ENCODE results near the gene ADAM12. TPM values are rescaled to one million over a fixed set of nuclear protein-coding genes. Genes with fewer than 3 reads are reported as not detected.

The ADAM12 gene
- total and polyA plus RNA-seq, 5 experiments from 2014 or later = 0.49 TPM; not detected in 4

DNA sequence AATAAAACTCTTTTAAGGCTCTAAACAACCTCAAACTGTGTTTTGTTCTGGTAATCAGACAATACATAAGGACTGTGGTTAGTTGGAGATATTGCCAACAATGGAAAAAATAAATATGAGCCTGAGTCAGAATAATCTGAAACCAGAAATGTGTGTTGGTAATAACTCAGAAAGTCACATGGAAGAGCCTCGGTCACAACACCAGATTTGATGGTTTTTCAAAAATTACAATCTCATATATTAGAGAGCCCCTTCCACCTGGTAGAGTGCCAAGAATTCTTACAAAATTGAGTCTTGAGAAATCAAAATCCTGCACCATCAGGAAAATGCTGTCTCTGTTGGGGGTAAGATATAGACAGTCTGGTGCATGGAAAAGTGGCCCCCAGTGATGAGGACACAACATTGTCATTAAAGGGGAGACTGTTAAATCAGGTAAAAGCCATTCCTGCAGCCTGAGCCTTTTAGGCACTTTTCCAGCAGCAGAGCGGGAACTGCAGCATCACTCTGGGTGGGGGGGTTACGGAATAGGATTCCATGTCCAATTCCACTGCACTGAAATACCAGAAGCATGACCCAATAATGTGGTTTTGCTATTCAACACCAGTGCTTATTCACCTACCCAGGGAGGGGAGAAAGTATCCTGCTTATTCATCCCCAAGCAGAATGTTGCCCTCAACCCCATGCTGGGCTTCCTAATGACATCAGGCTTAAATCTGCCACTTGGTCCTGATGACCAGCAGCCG lies 9.5 kb upstream of the ADAM12 start:
- no peak for DNase-seq
- Mint-ChIP-seq H3K9me3 (peaks cover 0 to 28% (median 3%) of the 10 kb centered on the region in 9 donors), H3K4me1 (no peaks in the 10 kb centered on the region), H3K4me3 (no peak overlapping the region), H3K27ac (peak overlapping the region in 1 of 10 donors; percentile 15), H3K36me3 (no peaks in the 10 kb centered on the region), H3K27me3 (peaks cover 0 to 18% (median 3%) of the 10 kb centered on the region in 5 donors)
- no peak for ATAC-seq
- POLR2A ChIA-PET = no interaction called here

- Mint-ChIP-seq H3K36me3 (no peaks in the 10 kb centered on the region), H3K27me3 (peaks cover 0 to 18% (median 3%) of the 10 kb centered on the region in 5 donors), H3K27ac (no peak overlapping the region), H3K9me3 (peaks cover 0 to 32% (median 7%) of the 10 kb centered on the region in 9 donors), H3K4me3 (no peak overlapping the region), H3K4me1 (no peaks in the 10 kb centered on the region)
- POLR2A ChIA-PET = no interaction called here
- no peak for ATAC-seq
- DNase-seq = no peak
Observed at GRCh38 chr10:126397156-126397555, 8.9 kb upstream of the ADAM12 start.

DNA sequence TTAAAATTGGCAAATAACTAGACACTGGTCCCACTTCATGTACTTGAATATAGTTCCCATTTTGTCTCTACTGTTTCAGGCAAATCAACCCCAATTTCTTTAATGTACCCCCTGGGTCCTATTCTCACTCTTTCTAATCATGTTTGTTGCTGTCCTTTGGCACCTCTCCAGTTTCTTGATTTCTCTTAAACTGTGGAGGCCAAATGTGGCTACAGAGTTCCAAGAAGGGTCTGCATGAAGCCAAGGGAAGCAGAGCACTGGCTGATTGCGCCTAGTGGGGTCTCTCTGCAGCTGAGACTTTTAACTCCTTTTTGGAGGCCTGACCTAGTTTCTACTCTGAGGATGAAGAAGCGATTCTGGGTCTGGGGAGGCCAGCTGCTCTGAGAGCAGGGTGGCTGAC lies 6.7 kb upstream of the ADAM12 start:
- Mint-ChIP-seq H3K27me3 (peaks cover 6 to 20% (median 12%) of the 10 kb centered on the region in 5 donors), H3K36me3 (no peaks in the 10 kb centered on the region), H3K4me3 (no peak overlapping the region), H3K4me1 (no peaks in the 10 kb centered on the region), H3K9me3 (peaks cover 0 to 40% (median 6%) of the 10 kb centered on the region in 9 donors), H3K27ac (no peak overlapping the region)
- no peak for ATAC-seq
- POLR2A ChIA-PET = no interaction called here
- no peak for DNase-seq

GRCh38 chr10:126393076-126393475 lies 4.8 kb upstream of the ADAM12 start:
- Mint-ChIP-seq H3K36me3 (no peaks in the 10 kb centered on the region), H3K4me3 (no peak overlapping the region), H3K9me3 (peaks cover 0 to 40% (median 6%) of the 10 kb centered on the region in 9 donors), H3K27ac (no peak overlapping the region), H3K27me3 (peaks cover 11 to 29% (median 19%) of the 10 kb centered on the region in 5 donors), H3K4me1 (no peaks in the 10 kb centered on the region)
- ATAC-seq (no peak), DNase-seq (no peak)
- POLR2A ChIA-PET = no interaction called here

DNA sequence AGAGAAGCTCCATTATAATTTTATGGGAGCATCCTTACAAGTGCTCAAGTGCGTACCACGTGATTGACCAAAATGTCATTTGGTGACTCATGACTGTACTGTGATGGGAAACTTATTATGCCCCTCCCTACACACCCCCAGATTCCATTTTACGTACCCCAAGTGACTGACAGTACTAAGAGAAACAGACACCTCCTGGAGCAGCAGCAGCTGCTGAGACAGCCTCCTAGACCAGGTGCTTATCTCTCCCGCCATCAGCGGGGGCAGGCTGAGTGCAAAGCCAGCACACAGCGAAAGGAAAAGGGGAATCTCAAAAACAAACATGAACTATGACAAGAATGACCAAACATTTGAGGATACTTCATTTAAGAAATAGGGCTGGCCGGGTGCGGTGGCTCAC lies 4.2 kb upstream of the ADAM12 start:
- ATAC-seq (no peak), DNase-seq (no peak)
- POLR2A ChIA-PET = no interaction called here

GRCh38 chr10:126392068-126392467 lies 3.8 kb upstream of the ADAM12 start:
- Mint-ChIP-seq H3K9me3 (peaks cover 0 to 38% (median 6%) of the 10 kb centered on the region in 9 donors), H3K27ac (no peak overlapping the region), H3K36me3 (peaks cover 0 to 3% (median 2%) of the 10 kb centered on the region in 3 donors), H3K4me3 (no peak overlapping the region), H3K4me1 (peaks cover 0 to 4% (median 2%) of the 10 kb centered on the region in 4 donors), H3K27me3 (peaks cover 13 to 34% (median 25%) of the 10 kb centered on the region in 5 donors)
- no peak for DNase-seq
- no peak for ATAC-seq
- POLR2A ChIA-PET = no interaction called here

More for the DNA sequence above, 4.2 kb upstream of the ADAM12 start:
- Mint-ChIP-seq H3K4me3 (no peak overlapping the region), H3K36me3 (no peaks in the 10 kb centered on the region), H3K27ac (no peak overlapping the region), H3K27me3 (peaks cover 11 to 32% (median 21%) of the 10 kb centered on the region in 5 donors), H3K4me1 (peaks cover 0 to under 1% (median 0%) of the 10 kb centered on the region in 4 donors), H3K9me3 (peaks cover 0 to 40% (median 6%) of the 10 kb centered on the region in 9 donors)

DNA sequence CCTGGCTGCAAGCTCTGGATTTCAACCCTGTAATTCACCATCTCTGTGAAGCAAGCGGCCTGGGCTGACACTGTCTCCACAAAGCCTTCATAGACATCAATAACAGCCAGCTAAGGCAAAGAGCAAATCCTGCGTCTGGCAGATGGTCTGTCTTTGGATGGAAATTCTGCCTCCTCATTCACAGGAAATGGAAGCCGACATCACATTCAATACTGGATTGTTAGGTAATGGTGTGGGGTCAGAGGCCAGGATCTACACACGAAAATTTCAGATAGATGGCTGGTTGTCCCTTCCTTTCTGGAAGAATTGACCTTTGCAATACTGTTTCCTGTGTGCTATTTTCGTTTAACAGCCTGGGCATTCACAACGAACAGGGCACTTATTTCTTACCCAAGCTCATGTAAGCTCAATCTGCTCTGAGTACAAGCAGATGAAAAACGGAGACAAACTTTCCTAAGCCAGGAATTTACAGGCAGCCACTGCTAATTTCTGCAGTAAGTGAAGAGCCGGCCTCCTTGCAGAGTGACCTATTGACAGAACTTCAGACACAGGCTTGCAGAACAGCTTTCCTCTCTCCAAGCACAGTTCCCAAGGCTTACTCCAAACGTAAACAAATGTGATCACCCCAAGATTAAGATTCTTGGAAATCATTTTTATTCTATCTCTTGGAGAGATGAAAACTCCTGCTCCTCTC lies 3.1 kb upstream of the ADAM12 start:
- Mint-ChIP-seq H3K9me3 (peaks cover 0 to 31% (median 4%) of the 10 kb centered on the region in 9 donors), H3K4me3 (no peak overlapping the region), H3K27ac (no peak overlapping the region), H3K27me3 (peaks cover 16 to 34% (median 33%) of the 10 kb centered on the region in 5 donors), H3K36me3 (peaks cover 0 to 11% (median 2%) of the 10 kb centered on the region in 3 donors), H3K4me1 (peaks cover 0 to 9% (median 5%) of the 10 kb centered on the region in 4 donors)
- DNase-seq (no peak), ATAC-seq (no peak)
- POLR2A ChIA-PET = no interaction called here

DNA sequence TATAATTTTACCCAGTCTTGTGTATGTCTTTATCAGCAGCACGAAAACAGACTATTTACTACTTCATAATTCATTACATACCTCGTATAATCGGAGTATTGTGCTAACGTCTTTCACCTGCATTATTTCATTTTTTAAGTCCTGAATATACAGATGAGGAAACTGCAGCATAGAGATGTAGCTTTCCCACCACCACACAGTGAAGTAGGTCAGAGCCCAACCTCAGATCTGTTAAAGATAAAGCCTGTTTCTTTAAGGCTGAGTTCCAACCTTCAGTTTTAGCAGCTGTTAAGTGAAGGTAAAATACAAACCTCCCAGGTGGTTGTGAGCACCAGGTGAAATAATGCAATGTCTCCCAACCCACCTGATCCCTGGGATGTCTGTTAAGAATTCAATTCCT lies 2.0 kb upstream of the ADAM12 start:
- POLR2A ChIA-PET = no interaction called here
- Mint-ChIP-seq H3K4me3 (no peak overlapping the region), H3K27me3 (peaks cover 22 to 42% (median 36%) of the 10 kb centered on the region in 5 donors), H3K9me3 (peaks cover 0 to 22% (median 5%) of the 10 kb centered on the region in 9 donors), H3K4me1 (peaks cover 0 to 9% (median 5%) of the 10 kb centered on the region in 4 donors), H3K27ac (no peak overlapping the region), H3K36me3 (peaks cover 0 to 16% (median 2%) of the 10 kb centered on the region in 3 donors)
- no peak for DNase-seq
- no peak for ATAC-seq

- Mint-ChIP-seq H3K4me1 (peaks cover 0 to 9% (median 5%) of the 10 kb centered on the region in 4 donors), H3K27me3 (peaks cover 25 to 52% (median 47%) of the 10 kb centered on the region in 5 donors), H3K36me3 (peaks cover 0 to 16% (median 2%) of the 10 kb centered on the region in 3 donors), H3K4me3 (peak overlapping the region in 6 of 10 donors; percentile 16 to 72 (median 50)), H3K9me3 (peaks cover 0 to 18% (median 6%) of the 10 kb centered on the region in 9 donors), H3K27ac (peak overlapping the region in 1 of 10 donors; percentile 35)
- DNase-seq (no peak), ATAC-seq (no peak)
- POLR2A ChIA-PET = no interaction called here
Observed at GRCh38 chr10:126387041-126387921, 996 bp downstream of the ADAM12 start.

DNA sequence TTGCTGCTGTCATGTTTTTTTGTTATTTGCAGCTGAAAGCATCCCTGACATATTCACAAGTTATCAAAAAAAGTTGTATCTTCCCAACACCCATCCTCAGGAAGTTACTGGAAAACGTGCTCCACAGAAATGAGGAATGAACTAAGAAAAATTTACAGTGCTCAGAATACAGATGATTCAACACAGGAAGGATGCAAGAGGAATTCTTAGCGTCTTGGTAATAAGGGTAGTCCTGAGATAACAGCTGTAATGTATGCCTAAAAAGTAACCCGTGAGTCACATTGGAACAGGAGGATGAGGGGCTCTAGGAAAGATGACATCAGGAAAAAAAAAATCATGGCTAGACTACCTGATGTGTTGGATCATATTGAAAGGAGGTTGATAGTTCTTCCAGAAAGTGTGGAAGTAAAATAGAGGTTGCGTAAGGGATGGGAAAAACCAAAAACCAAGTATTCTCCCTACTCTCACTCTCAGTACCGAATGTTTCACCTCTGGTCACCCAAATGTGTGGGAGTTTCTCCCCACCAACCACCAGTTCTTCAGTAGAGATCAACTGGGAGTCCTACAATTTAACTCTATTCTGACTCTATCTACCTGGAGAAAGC lies 3.9 kb downstream of the ADAM12 start:
- no peak overlapping the region for H3K27ac Mint-ChIP-seq
- no peak for DNase-seq
- no peak overlapping the region for H3K4me3 Mint-ChIP-seq
- H3K27me3 Mint-ChIP-seq = peaks cover 14 to 51% (median 32%) of the 10 kb centered on the region in 5 donors
- POLR2A ChIA-PET = no interaction called here
- H3K36me3 Mint-ChIP-seq = peaks cover 0 to 16% (median 2%) of the 10 kb centered on the region in 3 donors
- peaks cover 0 to 9% (median 5%) of the 10 kb centered on the region in 4 donors for H3K4me1 Mint-ChIP-seq
- H3K9me3 Mint-ChIP-seq = peaks cover 0 to 23% (median 4%) of the 10 kb centered on the region in 9 donors
- no peak for ATAC-seq

DNA sequence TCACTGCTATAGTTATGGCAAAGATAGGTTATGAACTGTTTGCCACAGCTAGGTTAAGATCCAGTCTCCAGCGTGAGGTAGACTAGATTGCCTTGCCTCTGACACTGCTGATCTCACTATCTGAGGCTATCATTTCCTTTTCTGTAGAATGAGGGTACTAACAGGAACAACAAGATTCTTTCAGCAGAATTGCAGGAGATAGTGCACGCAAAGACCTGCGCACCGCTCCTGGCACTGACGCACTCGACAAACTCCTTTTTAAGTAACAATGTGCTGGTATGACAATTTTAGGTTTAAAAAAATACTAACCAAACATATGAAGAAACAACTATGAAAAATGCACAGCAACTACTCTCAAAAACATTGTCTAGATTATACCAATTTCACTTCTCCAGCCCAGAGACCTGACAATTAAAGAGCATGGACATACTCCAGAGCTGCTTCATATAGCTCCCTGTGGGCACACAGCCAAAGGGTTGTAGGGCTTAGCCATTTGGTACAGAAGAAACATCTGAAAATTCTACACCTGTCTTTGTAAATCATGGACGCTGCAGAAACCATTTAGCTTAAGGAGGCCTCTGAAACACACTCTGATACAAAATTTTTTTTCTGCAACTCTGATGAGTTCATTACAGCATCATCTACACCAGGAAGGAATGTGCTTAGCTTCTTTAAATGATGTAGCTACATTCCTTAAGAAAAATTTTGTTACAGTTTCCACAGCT lies 7.8 kb downstream of the ADAM12 start:
- H3K9me3 Mint-ChIP-seq = peaks cover 0 to 33% (median 3%) of the 10 kb centered on the region in 9 donors
- POLR2A ChIA-PET = no interaction called here
- ATAC-seq (no peak), DNase-seq (no peak)
- H3K27ac Mint-ChIP-seq = no peak overlapping the region
- H3K4me1 Mint-ChIP-seq = no peaks in the 10 kb centered on the region
- H3K27me3 Mint-ChIP-seq = peaks cover 4 to 25% (median 10%) of the 10 kb centered on the region in 5 donors
- no peak overlapping the region for H3K4me3 Mint-ChIP-seq
- H3K36me3 Mint-ChIP-seq = peaks cover 0 to 1% (median 0%) of the 10 kb centered on the region in 3 donors
